T-cell (primary cell): ENCODE measurements around the gene CXorf49B. TPM values are rescaled to one million over a fixed set of nuclear protein-coding genes. Genes with fewer than 3 reads are reported as not detected.

Source experiments
- ATAC-seq, 4 experiments: fragments of 200-7000 bp in 3 of 4; fragments of 150-1000 bp in 1 of 4; cut with Tn5 transposase; replicated peaks in 1 of 4; 1 replicate in 3 of 4; 2 replicates in 1 of 4; pipeline ENCODE4 v1.10.0; 2021; ENCODE audit warnings: moderate library complexity in 3 of 4, mild to moderate bottlenecking in 2 of 4, moderate number of reproducible peaks in 1 of 4
- CTCF ChIA-PET, 2 donors: fragments of 300-600 bp; sonication (Branson Sonifier 250); formaldehyde crosslinking; loops; one replicate each; lab custom pipeline; 2022; ENCODE audit warnings: antibody characterized with exemption in 2 of 2; lab: Charles Lee
- POLR2A ChIA-PET, 2 donors: fragments of 300-600 bp; sonication (Branson Sonifier 250); formaldehyde crosslinking; loops; one replicate each; lab custom pipeline; 2022; ENCODE audit warnings: antibody characterized with exemption in 2 of 2; lab: Charles Lee
- DNase-seq, 35 experiments: peaks; one replicate each; pipeline versions ENCODE4 v3.0.0 to v3.0.0-alpha.2; 2013 to 2023
- H3K27ac ChIP-seq: one replicate; pipeline ENCODE4 v1.5.1; 2013; ENCODE audit warnings: low read length
- H3K27me3 ChIP-seq, 2 experiments: replicated peaks in 1 of 2; 1 replicate in 1 of 2; 2 replicates in 1 of 2; pipeline versions ENCODE4 v1.6.1 to v1.7.0; 2013; ENCODE audit warnings: low read length in 1 of 2, mixed read lengths in 1 of 2; ENCODE audit not compliant: control insufficient read depth in 2 of 2, insufficient read depth in 2 of 2; ENCODE audit errors: extremely low read depth in 1 of 2
- H3K36me3 ChIP-seq, 2 donors: 1 replicate in 1 of 2; 2 replicates in 1 of 2; pipeline versions ENCODE4 v1.6.1 to v1.7.0; 2013; ENCODE audit warnings: low read length in 1 of 2; ENCODE audit not compliant: control insufficient read depth in 2 of 2, insufficient read depth in 1 of 2; ENCODE audit errors: extremely low read depth in 1 of 2
- H3K4me1 ChIP-seq, 2 experiments: 1 replicate in 1 of 2; 2 replicates in 1 of 2; pipeline versions ENCODE4 v1.6.1 to v1.7.0; 2013; ENCODE audit warnings: low read length in 2 of 2, mixed read lengths in 1 of 2; ENCODE audit not compliant: insufficient read depth in 2 of 2, control insufficient read depth in 1 of 2; ENCODE audit errors: extremely low read depth in 1 of 2
- H3K4me3 ChIP-seq, 2 donors: 1 replicate in 1 of 2; 2 replicates in 1 of 2; pipeline versions ENCODE4 v1.5.1 to v1.7.0; 2013; ENCODE audit warnings: mild to moderate bottlenecking in 2 of 2, low read length in 1 of 2, moderate library complexity in 1 of 2; ENCODE audit not compliant: control insufficient read depth in 1 of 2; ENCODE audit errors: extremely low read depth in 1 of 2
- H3K9me3 ChIP-seq: 2 replicates; pipeline ENCODE4 v1.7.0; 2013
- H3K27ac Mint-ChIP-seq, 2 donors: one replicate each; pipeline ENCODE4 v1.8.0; 2020 to 2021; ENCODE audit warnings: mild to moderate bottlenecking in 2 of 2, mixed read lengths in 2 of 2
- H3K27me3 Mint-ChIP-seq, 2 donors: one replicate each; pipeline ENCODE4 v1.8.0; 2021 to 2022; ENCODE audit warnings: mixed read lengths in 2 of 2
- H3K36me3 Mint-ChIP-seq: one replicate; pipeline ENCODE4 v1.8.0; 2021; ENCODE audit warnings: mixed read lengths
- H3K4me1 Mint-ChIP-seq, 3 donors: one replicate each; pipeline ENCODE4 v1.8.0; 2020 to 2022; ENCODE audit warnings: mixed read lengths in 3 of 3, mild to moderate bottlenecking in 1 of 3
- H3K4me3 Mint-ChIP-seq, 3 donors: one replicate each; pipeline ENCODE4 v1.8.0; 2020 to 2022; ENCODE audit warnings: mild to moderate bottlenecking in 3 of 3, mixed read lengths in 3 of 3, moderate library complexity in 3 of 3
- H3K9me3 Mint-ChIP-seq, 3 donors: one replicate each; pipeline ENCODE4 v1.8.0; 2020 to 2022; ENCODE audit warnings: mixed read lengths in 3 of 3
- WGBS: methylation state at CpG from one replicate; pipeline ENCODE4 v1.1.5; 2013; ENCODE audit warnings: missing lambda C conversion rate; ENCODE audit not compliant: insufficient coverage; 5-methylcytosine and 5-hydroxymethylcytosine counted together
- total RNA-seq, 35 experiments: library from RNA in 6 of 35; stranded (reverse) in 6 of 35; fragments of 120-200 nt in 1 of 35; gene quantifications; one replicate each; pipeline versions ENCODE4 v1.2.1 to v1.2.4 and lab custom pipeline; 2013 to 2026

CXorf49B gene
- total RNA-seq, 5 donors from 2014 or later (not counting 1 experiment from before 2014, with no cell fraction given): not detected

- Histone ChIP-seq H3K36me3 (no peaks in the 10 kb centered on the region), H3K9me3 (no peaks in the 10 kb centered on the region), H3K27me3 (peaks cover 0 to 16% of the 10 kb centered on the region in 2 experiments), H3K27ac (no peak overlapping the region), H3K4me3 (no peak overlapping the region), H3K4me1 (no peaks in the 10 kb centered on the region)
- Mint-ChIP-seq H3K9me3 (no peaks in the 10 kb centered on the region), H3K27ac (no peak overlapping the region), H3K27me3 (peaks cover 3 to 7% of the 10 kb centered on the region in 2 donors), H3K36me3 (no peaks in the 10 kb centered on the region), H3K4me3 (no peak overlapping the region), H3K4me1 (no peaks in the 10 kb centered on the region)
- WGBS: 100% methylated on average over 1 of the region's 14 CpGs
- CTCF ChIA-PET: no interaction called here
- ATAC-seq (no peak), DNase-seq (no peak)
- POLR2A ChIA-PET: no interaction called here
Observed at GRCh38 chrX:71815121-71815905, 52.2 kb downstream of the CXorf49B start.

GRCh38 chrX:71815906-71816156 is 52.7 kb downstream of the CXorf49B start:
- Mint-ChIP-seq H3K27me3 (peaks cover 4 to 7% of the 10 kb centered on the region in 2 donors), H3K4me1 (no peaks in the 10 kb centered on the region), H3K4me3 (no peak overlapping the region), H3K9me3 (no peaks in the 10 kb centered on the region), H3K27ac (no peak overlapping the region), H3K36me3 (no peaks in the 10 kb centered on the region)
- no peak overlapping the region for H3K27ac ChIP-seq
- no peaks in the 10 kb centered on the region for H3K4me1 ChIP-seq
- peaks cover 0 to 16% of the 10 kb centered on the region in 2 experiments for H3K27me3 ChIP-seq
- no CpG with 5 or more reads among the region's 2 CpGs for WGBS
- ChIA-PET CTCF (no interaction called here), POLR2A (no interaction called here)
- DNase-seq (no peak), ATAC-seq (no peak)
- no peaks in the 10 kb centered on the region for H3K36me3 ChIP-seq
- H3K9me3 ChIP-seq: no peaks in the 10 kb centered on the region
- H3K4me3 ChIP-seq: no peak overlapping the region

Other genes with a start within 250 kb of the CXorf49B start
- gene OGT, start 230.2 kb upstream of the CXorf49B start, total RNA-seq: 100 to 1,000 TPM; 438 to 548 (median 460) TPM
- 1 to 10 TPM; 5.2 to 8.6 (median 5.6) TPM for gene GCNA, start 184.9 kb upstream of the CXorf49B start, total RNA-seq
- 10 to 100 TPM; 12.5 to 41.5 (median 17.6) TPM for gene CXCR3, start 144.8 kb upstream of the CXorf49B start, total RNA-seq
- not detected for gene CXorf49, start 45.1 kb upstream of the CXorf49B start, total RNA-seq
- gene NHSL2, start 147.5 kb downstream of the CXorf49B start, total RNA-seq: 10 to 100 TPM in 1 of 5 donors, 1 to 10 TPM in 4; 3.3 to 11.7 (median 8.1) TPM